Measurements from ENCODE around the gene CENATAC.

DNA sequence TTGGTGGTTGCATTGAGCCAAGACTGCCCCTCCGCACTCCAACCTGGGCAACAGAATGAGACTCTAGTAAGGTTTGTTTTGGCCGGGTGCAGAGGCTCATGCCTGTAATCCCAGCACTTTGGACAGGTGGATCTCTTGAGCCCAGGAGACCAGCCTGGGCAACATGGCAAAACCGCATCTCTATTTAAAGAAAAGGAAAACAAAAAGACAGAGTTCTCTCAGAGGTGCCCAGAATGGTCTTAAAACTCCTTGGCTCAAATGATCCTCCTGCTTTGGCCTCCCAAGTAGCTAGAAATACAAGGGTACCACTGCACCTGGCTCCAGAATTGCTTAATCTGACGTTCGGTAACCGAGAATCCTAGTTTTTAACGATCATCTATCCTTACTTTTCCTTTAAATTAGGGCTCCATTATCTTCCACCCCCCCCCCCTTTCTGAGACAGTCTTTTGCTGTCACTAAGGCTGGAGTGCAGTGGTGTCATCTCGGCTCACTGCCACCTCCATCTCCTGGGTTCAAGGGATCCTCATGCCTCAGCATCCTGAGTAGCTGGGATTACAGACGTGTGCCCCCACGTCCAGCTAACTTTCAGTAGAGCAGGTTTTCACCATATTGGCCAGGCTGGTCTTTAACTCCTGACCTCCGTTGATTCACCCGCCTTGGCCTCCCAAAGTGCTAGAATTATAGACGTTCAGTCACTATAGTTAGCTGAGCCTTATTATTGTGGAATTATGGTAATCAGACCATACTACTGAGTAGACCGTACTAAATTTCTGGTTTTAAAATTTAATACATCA, 18.5 kb downstream of the CENATAC start:
- TF ChIP-seq ZFP30 (CRISPR knock-in tag; IDR thresholded peaks at IDR 0.05) = no peak
- no peak for TF ChIP-seq RARB (CRISPR knock-in tag; IDR thresholded peaks at IDR 0.05)
- no peak for TF ChIP-seq PATZ1 (CRISPR knock-in tag; IDR thresholded peaks at IDR 0.05; ENCODE audit: borderline replicate concordance)
- TF ChIP-seq PPARA (CRISPR knock-in tag; IDR thresholded peaks at IDR 0.05; ENCODE audit: borderline replicate concordance) = no peak
- no peak for TF ChIP-seq ZNF8 (CRISPR knock-in tag; IDR thresholded peaks at IDR 0.05)
- TF ChIP-seq ZFP3 (CRISPR knock-in tag; IDR thresholded peaks at IDR 0.05) = no peak
- TF ChIP-seq, protein P1, sequence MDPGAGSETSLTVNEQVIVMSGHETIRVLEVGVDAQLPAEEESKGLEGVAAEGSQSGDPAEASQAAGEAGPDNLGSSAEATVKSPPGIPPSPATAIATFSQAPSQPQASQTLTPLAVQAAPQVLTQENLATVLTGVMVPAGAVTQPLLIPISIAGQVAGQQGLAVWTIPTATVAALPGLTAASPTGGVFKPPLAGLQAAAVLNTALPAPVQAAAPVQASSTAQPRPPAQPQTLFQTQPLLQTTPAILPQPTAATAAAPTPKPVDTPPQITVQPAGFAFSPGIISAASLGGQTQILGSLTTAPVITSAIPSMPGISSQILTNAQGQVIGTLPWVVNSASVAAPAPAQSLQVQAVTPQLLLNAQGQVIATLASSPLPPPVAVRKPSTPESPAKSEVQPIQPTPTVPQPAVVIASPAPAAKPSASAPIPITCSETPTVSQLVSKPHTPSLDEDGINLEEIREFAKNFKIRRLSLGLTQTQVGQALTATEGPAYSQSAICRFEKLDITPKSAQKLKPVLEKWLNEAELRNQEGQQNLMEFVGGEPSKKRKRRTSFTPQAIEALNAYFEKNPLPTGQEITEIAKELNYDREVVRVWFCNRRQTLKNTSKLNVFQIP (CRISPR knock-in tag; IDR thresholded peaks at IDR 0.05; ENCODE audit: borderline replicate concordance, low read depth) = no peak
- TF ChIP-seq CREB5 (CRISPR knock-in tag; IDR thresholded peaks at IDR 0.05; ENCODE audit: low read depth) = no peak
- no peak for TF ChIP-seq ARNTL (CRISPR knock-in tag; IDR thresholded peaks at IDR 0.05; ENCODE audit: borderline replicate concordance, low read depth)
- TF ChIP-seq ZNF70 (CRISPR knock-in tag; IDR thresholded peaks at IDR 0.05) = no peak

All from SK-N-SH treated with all-trans-retinoic acid at 6 μM for 48 hours (cell line).